ENCODE results near the gene DCXR.

GRCh38 chr17:81996232-81996756 lies 41.2 kb downstream of the DCXR start:
- TF ChIP-seq POLR2AphosphoS5 (IDR thresholded peaks at IDR 0.05; ENCODE audit: borderline replicate concordance, low read depth, low read length) (no peak), EZH2 (IDR thresholded peaks at IDR 0.05) (no peak), FOXP2 (optimal IDR thresholded peaks at IDR 0.05; ENCODE audit: control extremely low read depth, extremely low read length, insufficient read depth) (no peak)

All from SK-N-MC (cell line).